Dendritic cell treated with granulocyte-macrophage colony-stimulating factor and Interleukin-4, amounts not matched to agents 40 ng/mL and 50 ng/mL, for 4 days (primary cell): ENCODE data around the gene CR2.

Experiments
- H3K27ac Mint-ChIP-seq: one replicate; pipeline ENCODE4 v1.8.0; 2022; ENCODE audit warnings: mild to moderate bottlenecking, mixed read lengths
- H3K27me3 Mint-ChIP-seq: one replicate; pipeline ENCODE4 v1.8.0; 2022; ENCODE audit warnings: mild to moderate bottlenecking, mixed read lengths
- H3K36me3 Mint-ChIP-seq: one replicate; pipeline ENCODE4 v1.8.0; 2022; ENCODE audit warnings: low read depth, mixed read lengths
- H3K4me1 Mint-ChIP-seq: one replicate; pipeline ENCODE4 v1.8.0; 2022; ENCODE audit warnings: low read depth, mixed read lengths
- H3K4me3 Mint-ChIP-seq: one replicate; pipeline ENCODE4 v1.8.0; 2022; ENCODE audit warnings: mild to moderate bottlenecking, moderate library complexity, mixed read lengths
- H3K9me3 Mint-ChIP-seq: one replicate; pipeline ENCODE4 v1.8.0; 2022; ENCODE audit warnings: mixed read lengths
- intact Hi-C: fragments of 100-400 bp; cut with micrococcal nuclease; formaldehyde crosslinking; loops from one replicate; pipeline ENCODE4 v1.15.0; 2022

CR2 gene

DNA sequence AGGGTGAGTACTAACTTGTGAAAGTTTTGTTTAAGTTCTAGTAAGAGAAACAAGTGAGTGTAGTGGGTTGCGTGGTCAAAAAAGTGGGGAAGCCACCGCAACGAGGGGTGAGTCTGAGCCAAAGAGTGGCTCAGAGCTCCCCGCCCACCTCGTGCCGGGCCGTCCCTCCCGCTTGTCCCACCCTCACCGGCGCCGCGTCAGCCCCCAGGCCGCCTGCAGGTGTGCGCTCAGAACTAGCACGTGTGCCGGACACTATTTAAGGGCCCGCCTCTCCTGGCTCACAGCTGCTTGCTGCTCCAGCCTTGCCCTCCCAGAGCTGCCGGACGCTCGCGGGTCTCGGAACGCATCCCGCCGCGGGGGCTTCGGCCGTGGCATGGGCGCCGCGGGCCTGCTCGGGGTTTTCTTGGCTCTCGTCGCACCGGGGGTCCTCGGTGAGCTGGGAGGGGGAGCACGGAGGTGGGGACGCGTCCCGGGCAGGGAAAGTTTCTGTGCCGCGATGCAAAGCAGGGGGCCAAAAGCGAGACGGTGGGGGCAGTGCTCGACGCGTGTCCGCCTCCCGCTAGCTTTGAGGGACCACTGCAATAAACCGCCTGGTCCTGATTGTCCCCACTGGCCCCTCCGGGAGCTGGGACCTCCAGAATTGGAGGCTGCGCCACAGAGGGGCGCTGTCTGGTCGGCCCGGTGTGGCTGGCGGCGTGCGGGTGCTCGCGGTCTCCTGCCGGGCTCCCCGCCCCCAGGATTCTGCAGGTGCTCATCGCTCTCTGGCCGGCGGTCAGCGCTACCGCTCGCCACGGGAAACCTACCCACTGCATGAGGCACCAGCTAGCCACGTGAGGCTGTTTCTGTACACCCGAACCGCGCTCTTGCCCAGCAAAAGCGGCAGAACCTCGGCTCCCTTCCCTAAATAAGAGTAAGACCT, at the start of gene CR2:
CR2 (plus strand) TSS at position 283 of the 919 bp plus-strand sequence; CDS start at position 374, 91 bp downstream.
- Mint-ChIP-seq H3K4me1 (no peaks in the 10 kb centered on the region), H3K9me3 (no peaks in the 10 kb centered on the region), H3K27ac (no peak within 1 kb of the TSS), H3K27me3 (peaks cover 48% of the 10 kb centered on the region), H3K36me3 (no peaks in the 10 kb centered on the region), H3K4me3 (peak within 1 kb of the TSS; percentile 70)
- intact Hi-C loops = no loop called here

DNA sequence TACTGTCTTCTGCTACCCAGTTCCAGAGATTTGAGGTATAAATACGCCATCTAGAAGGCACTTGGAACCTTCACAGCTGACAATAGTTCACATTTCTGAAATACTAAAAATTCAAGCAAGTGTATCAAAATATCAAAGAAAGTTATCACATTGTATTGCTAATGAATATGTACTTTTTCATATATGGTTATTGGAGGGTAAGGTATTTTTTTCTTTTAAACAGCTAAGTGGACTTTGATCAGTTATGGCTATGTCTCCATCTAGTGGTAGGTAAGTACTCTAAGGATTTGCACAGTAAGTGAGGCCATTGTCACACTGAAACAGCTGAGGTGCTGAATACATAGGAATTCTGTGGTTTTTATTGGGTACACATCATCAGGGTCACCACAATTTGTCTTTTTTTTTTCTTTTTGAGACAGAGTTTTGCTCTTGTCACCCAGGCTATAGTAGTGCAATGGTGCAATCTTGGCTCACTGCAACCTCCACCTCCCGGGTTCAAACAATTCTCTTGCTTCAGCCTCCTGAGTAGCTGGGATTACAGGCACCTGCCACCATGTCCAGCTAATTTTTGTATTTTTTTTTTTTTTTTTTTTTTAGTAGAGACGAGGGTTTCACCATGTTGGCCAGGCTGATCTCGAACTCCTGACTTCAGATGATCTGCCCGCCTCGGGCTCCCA, 49.1 kb upstream of the CR2 start:
- Mint-ChIP-seq H3K36me3 (no peaks in the 10 kb centered on the region), H3K27me3 (no peaks in the 10 kb centered on the region), H3K9me3 (no peaks in the 10 kb centered on the region), H3K27ac (no peak overlapping the region), H3K4me3 (no peak overlapping the region), H3K4me1 (peaks cover 26% of the 10 kb centered on the region)
- intact Hi-C loops = loop anchor here (1.0 kb wide), 1 partner anchor 321 kb away; no protein-coding TSS in a partner anchor

DNA sequence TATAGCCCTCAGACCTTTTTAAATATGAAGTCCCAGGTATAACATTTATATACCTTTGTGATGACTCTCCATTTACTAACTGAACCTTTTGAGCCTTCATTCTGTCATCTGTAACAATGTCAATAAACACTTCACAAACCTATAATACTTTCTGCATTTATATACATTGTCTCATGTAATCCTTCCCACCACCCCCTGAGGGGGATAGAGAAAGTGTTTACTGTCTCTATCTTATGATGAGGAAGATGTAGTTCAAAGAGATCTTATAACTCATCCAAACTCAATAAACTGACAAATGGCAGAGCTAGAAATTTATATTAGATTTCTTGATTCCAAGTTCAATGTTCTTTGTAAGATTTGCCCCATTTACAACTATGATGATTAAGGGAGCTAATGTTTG, 48.3 kb upstream of the CR2 start:
- intact Hi-C loops = loop anchor here (1.0 to 2.0 kb wide), 2 partner anchors 93 to 322 kb away; no protein-coding TSS in a partner anchor
- no peak overlapping the region for H3K27ac Mint-ChIP-seq
- no peaks in the 10 kb centered on the region for H3K9me3 Mint-ChIP-seq
- no peaks in the 10 kb centered on the region for H3K36me3 Mint-ChIP-seq
- H3K4me1 Mint-ChIP-seq = peaks cover 28% of the 10 kb centered on the region
- H3K4me3 Mint-ChIP-seq = no peak overlapping the region
- no peaks in the 10 kb centered on the region for H3K27me3 Mint-ChIP-seq

DNA sequence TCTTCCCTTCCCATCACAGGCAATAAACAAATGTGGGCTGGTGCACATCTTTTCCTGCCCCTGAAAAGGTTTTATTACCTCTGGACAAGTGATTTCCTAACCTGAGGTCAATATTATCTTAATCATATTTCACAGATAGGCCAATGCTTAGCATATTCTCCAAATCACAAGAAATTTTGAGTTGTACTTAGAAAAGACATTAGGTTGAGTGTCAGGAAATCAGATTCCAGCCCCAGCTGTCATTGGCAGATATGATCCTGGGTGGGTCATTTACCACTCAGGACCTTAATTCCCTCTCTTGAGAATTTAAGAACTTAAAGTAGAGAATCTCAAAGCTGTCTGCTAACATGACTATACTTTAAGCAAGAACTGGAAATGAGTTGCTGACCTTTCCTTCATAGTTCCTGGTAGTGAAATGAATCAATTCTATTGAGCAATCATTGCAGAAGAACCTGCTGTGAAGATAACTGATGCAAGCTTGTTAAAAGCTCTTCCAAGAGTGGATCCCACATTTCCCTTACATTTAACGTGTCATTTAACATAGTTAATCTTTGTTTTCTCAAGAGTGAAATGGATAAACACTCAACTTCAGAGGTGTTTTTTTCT, 46.4 kb upstream of the CR2 start:
- intact Hi-C loops = loop anchor here (2.0 kb wide), 1 partner anchor 91 kb away; no protein-coding TSS in a partner anchor
- Mint-ChIP-seq H3K27ac (peak overlapping the region; percentile 45), H3K4me1 (peaks cover 44% of the 10 kb centered on the region), H3K27me3 (no peaks in the 10 kb centered on the region), H3K36me3 (no peaks in the 10 kb centered on the region), H3K9me3 (no peaks in the 10 kb centered on the region), H3K4me3 (no peak overlapping the region)

DNA sequence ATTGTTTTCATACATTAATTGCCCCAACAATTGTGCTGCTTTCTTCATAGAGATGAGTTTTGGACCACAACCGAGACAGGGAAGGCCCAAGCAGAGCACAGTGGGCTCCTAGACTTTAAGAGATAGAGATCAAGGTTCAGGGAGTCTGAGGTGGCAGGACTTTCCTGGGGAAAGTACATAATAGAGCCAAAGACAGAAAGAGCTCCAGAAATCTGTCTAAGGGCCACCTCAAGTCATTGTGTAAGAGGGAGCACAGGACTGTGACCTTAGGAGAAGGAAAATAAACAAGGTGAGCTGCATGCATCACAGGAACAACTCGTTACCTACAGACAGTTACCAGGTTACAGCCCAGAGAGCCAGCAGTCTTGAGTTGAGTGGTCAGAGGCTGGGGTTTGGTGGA, 41.3 kb upstream of the CR2 start:
- Mint-ChIP-seq H3K9me3 (no peaks in the 10 kb centered on the region), H3K36me3 (no peaks in the 10 kb centered on the region), H3K4me3 (no peak overlapping the region), H3K27me3 (no peaks in the 10 kb centered on the region), H3K27ac (peak overlapping the region; percentile 77), H3K4me1 (peaks cover 70% of the 10 kb centered on the region)
- intact Hi-C loops = no loop called here

DNA sequence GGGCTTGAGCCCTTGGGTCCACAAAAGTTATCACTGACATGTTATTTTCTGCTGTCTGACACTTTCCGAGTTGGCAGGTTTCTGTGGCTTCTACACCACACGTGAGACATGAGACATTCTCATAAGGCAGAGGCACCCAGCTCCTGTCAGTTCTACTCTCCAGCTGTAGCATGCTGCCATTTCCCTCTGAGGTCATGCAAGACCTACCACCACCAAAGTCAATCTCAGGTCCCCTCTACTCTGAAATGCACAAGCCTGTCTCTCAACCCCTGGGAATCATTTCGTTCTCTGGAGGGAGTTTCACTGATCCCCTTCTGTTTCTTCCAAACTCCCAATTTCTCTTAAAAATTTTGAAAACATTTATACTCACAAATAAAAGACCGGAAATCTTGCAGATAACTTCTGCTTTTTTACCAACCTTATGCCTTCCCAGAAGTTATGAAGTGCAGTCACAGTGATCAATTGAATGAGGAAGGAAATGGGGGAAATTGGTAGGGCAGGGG, 39.5 kb upstream of the CR2 start:
- H3K36me3 Mint-ChIP-seq = no peaks in the 10 kb centered on the region
- H3K9me3 Mint-ChIP-seq = peaks cover 15% of the 10 kb centered on the region
- peak overlapping the region; percentile 41 for H3K4me3 Mint-ChIP-seq
- peaks cover 2% of the 10 kb centered on the region for H3K27me3 Mint-ChIP-seq
- H3K4me1 Mint-ChIP-seq = peaks cover 74% of the 10 kb centered on the region
- peak overlapping the region; percentile 82 for H3K27ac Mint-ChIP-seq
- intact Hi-C loops = no loop called here

DNA sequence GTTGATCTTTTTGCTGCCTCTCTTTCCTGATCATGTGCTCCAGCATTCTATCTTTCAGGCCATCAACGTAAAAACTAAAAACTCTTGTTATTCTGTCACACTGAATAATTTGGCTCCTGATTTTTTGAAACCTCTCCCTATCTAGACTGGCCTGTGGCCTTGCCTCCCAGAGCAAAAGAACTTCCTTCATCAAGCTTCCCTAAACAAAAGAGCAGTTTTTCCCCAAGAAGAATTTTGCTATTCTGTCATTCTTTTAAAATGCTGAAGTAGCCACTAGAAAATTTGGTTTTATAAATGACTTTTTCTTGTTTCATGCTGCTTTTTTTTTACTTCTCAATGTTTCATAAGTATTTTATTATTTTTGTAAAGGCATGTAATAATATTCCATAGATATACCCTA, 37.1 kb upstream of the CR2 start:
- Mint-ChIP-seq H3K27me3 (peaks cover 2% of the 10 kb centered on the region), H3K27ac (peak overlapping the region; percentile 79), H3K4me1 (peaks cover 64% of the 10 kb centered on the region), H3K4me3 (no peak overlapping the region), H3K9me3 (peaks cover 26% of the 10 kb centered on the region), H3K36me3 (peaks cover 6% of the 10 kb centered on the region)
- intact Hi-C loops = no loop called here

DNA sequence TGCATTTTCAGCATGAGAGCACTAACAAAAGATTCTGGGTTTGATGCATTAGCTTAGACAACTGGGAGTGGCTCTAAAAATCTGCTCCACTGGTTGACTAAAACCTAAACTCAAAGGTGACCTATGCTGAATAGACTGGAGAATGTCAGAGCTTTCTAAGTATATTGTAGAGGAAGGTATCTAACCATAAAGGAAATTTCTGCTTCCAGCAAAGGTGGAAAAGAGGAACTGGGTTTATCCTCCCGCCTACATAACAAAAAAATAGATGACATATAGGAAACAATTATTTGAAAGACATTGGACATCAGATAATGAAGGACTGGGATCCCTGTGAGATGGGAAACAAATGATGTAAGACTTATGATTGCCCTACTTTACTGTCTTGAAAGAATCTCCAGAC, 35.8 kb upstream of the CR2 start:
- H3K4me3 Mint-ChIP-seq = no peak overlapping the region
- H3K9me3 Mint-ChIP-seq = peaks cover 26% of the 10 kb centered on the region
- H3K36me3 Mint-ChIP-seq = peaks cover 6% of the 10 kb centered on the region
- intact Hi-C loops = no loop called here
- peak overlapping the region; percentile 23 for H3K27ac Mint-ChIP-seq
- peaks cover 51% of the 10 kb centered on the region for H3K4me1 Mint-ChIP-seq
- peaks cover 2% of the 10 kb centered on the region for H3K27me3 Mint-ChIP-seq

DNA sequence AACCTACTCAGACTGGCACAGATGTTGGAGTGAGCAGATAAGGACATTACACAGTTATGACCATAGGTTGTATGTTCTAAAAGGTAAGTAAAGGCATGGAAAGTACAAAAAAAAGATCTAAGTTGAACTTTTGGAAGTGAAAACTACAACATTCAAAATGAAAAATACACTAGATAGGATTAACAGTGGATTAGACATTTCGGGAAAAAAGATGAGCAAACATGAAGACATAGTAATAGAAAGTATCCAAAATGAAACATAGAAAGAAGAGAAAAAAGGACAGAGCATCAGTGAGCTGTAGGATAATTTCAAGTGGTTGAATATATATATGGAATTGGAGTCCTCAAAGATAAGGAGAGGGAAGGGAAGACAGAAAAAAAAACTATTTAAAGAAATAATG, 34.0 kb upstream of the CR2 start:
- peaks cover 26% of the 10 kb centered on the region for H3K9me3 Mint-ChIP-seq
- intact Hi-C loops = no loop called here
- no peak overlapping the region for H3K4me3 Mint-ChIP-seq
- peaks cover 34% of the 10 kb centered on the region for H3K4me1 Mint-ChIP-seq
- peaks cover 7% of the 10 kb centered on the region for H3K27me3 Mint-ChIP-seq
- H3K36me3 Mint-ChIP-seq = peaks cover 6% of the 10 kb centered on the region
- no peak overlapping the region for H3K27ac Mint-ChIP-seq

DNA sequence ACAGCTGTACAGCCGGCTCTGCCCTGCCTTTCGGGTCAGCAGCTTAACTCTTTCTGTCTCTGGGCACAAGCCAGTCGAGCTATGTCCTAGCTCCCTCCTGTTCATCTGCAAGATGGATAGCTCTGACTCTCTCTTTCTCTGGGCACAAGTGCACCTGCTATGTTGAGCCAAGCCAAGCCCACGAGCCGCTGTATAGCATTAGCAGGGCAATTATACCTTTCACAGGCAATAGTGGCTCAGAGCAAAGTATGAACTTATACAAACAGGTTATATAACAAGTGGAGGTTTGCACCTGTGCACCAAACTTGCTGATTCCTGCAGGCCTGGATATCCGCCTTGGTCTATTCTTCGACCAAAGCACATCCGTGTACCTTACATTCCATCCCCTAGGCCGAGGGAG, 33.0 kb upstream of the CR2 start:
- Mint-ChIP-seq H3K27me3 (peaks cover 8% of the 10 kb centered on the region), H3K9me3 (peaks cover 26% of the 10 kb centered on the region), H3K4me1 (peaks cover 28% of the 10 kb centered on the region), H3K27ac (no peak overlapping the region), H3K4me3 (no peak overlapping the region), H3K36me3 (peaks cover 6% of the 10 kb centered on the region)
- intact Hi-C loops = no loop called here

DNA sequence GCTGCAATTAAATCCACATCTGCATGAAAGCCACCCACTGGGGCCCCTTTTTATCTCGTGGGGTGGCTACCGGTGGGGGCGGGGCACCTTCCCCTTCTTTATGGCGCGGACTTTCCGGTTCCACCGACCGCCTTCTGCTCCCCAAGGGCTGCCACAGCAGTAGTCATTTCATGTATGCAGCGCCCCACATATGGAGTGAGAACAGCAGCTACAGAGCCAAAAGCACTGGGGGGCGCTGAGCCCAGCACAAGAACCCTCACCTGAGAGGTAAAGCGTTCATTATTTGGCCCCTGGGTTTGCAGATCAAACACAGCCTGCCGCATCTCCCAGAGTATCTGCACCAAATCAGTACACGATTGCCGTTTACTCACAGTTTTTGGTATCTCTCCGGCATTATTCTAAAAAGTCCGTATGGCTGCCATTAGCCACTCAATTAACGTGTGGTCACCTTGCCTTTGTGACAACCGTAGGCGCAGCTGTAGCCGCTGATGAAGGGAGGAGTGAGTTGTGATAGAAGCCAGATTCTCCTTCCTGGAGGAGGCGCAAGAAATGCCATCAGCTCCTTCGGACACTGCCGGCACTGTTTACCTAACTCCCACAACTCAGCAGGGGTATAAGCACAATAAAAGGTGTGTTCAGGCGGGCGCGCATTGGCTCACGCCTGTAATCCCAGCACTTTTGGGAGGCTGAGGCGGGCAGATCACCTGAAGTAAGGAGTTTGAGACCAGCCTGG, 30.4 kb upstream of the CR2 start:
- Mint-ChIP-seq H3K4me1 (peaks cover 8% of the 10 kb centered on the region), H3K27ac (no peak overlapping the region), H3K4me3 (no peak overlapping the region), H3K9me3 (peaks cover 20% of the 10 kb centered on the region), H3K27me3 (peaks cover 15% of the 10 kb centered on the region), H3K36me3 (peaks cover 6% of the 10 kb centered on the region)
- intact Hi-C loops = no loop called here

DNA sequence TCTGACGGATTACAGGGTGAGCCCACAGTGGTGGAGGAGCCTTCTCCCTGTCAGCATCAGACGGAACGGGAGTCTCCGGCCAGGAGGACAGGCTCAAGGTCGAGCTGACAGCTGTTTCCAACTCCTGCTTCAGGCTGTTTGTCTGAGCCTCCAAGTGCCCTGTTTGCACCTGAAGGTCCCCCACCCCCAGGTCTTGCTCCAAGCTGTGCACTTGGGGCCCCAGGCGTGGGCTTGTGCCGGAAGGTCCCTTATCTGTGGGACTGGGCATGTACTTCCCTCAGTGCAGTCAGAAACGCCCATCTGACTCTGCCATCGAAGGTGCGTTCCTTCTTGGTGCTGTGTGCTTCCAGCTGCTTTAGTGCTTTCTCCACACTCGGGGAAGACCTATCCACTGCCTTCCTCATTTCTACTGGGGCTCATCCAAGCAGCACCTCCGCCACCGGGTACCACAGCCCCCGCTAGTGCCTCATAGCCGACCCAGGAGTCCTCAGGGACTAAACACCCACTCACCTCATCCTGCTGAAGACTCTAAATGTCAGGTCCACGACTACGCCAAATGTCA, 29.5 kb upstream of the CR2 start:
- H3K27ac Mint-ChIP-seq = no peak overlapping the region
- H3K4me1 Mint-ChIP-seq = peaks cover 5% of the 10 kb centered on the region
- peaks cover 11% of the 10 kb centered on the region for H3K9me3 Mint-ChIP-seq
- intact Hi-C loops = no loop called here
- peaks cover 21% of the 10 kb centered on the region for H3K27me3 Mint-ChIP-seq
- no peak overlapping the region for H3K4me3 Mint-ChIP-seq
- peaks cover 6% of the 10 kb centered on the region for H3K36me3 Mint-ChIP-seq
